Measurements from ENCODE around the gene HTR2A.

Gene HTR2A

GRCh38 chr13:46894568-46894967, 2.3 kb downstream of the HTR2A start:
- H3K4me3 ChIP-seq (ENCODE audit: insufficient read depth, low read length, poor library complexity, severe bottlenecking): no peak overlapping the region
- H3K9ac ChIP-seq (ENCODE audit: low read length): no peak overlapping the region
- H3K36me3 ChIP-seq (ENCODE audit: low read length): no peaks in the 10 kb centered on the region
- H3K9me2 ChIP-seq (replicated peaks; ENCODE audit: insufficient read depth, low read length): no peaks in the 10 kb centered on the region
- H2AFZ ChIP-seq (ENCODE audit: low read depth, low read length, severe bottlenecking): no peak overlapping the region
- no peaks in the 10 kb centered on the region for H3K9me3 ChIP-seq (ENCODE audit: insufficient read depth, low read length)
- H3K4me2 ChIP-seq (ENCODE audit: low read depth, low read length, poor library complexity, severe bottlenecking): peak overlapping the region; percentile 53
- no peak overlapping the region for H3K27ac ChIP-seq (ENCODE audit: low read depth, low read length)
- H3K27me3 ChIP-seq (ENCODE audit: low read length): no peaks in the 10 kb centered on the region
- TF ChIP-seq CTCF (IDR thresholded peaks at IDR 0.05; ENCODE audit: insufficient read depth, low read length, poor library complexity, severe bottlenecking) (no peak), EZH2phosphoT487 (conservative IDR thresholded peaks at IDR 0.05; ENCODE audit: low read length) (no peak)
- no peaks in the 10 kb centered on the region for H3K79me2 ChIP-seq (ENCODE audit: insufficient read depth, low read length)
- no peaks in the 10 kb centered on the region for H3F3A ChIP-seq (ENCODE audit: insufficient read depth)
- no peaks in the 10 kb centered on the region for H4K20me1 ChIP-seq (ENCODE audit: low read depth, low read length)

- Histone ChIP-seq H3K27me3 (ENCODE audit: low read length) (no peaks in the 10 kb centered on the region), H3K4me2 (ENCODE audit: low read depth, low read length, poor library complexity, severe bottlenecking) (peak overlapping the region; percentile 53), H3K9me3 (ENCODE audit: insufficient read depth, low read length) (no peaks in the 10 kb centered on the region), H3K4me3 (ENCODE audit: insufficient read depth, low read length, poor library complexity, severe bottlenecking) (peak overlapping the region; percentile 32), H2AFZ (ENCODE audit: low read depth, low read length, severe bottlenecking) (peak overlapping the region; percentile 63), H3K36me3 (ENCODE audit: low read length) (no peaks in the 10 kb centered on the region), H3K27ac (ENCODE audit: low read depth, low read length) (no peak overlapping the region), H3F3A (ENCODE audit: insufficient read depth) (no peaks in the 10 kb centered on the region), H3K79me2 (ENCODE audit: insufficient read depth, low read length) (no peaks in the 10 kb centered on the region), H4K20me1 (ENCODE audit: low read depth, low read length) (no peaks in the 10 kb centered on the region), H3K9ac (ENCODE audit: low read length) (no peak overlapping the region), H3K9me2 (replicated peaks; ENCODE audit: insufficient read depth, low read length) (no peaks in the 10 kb centered on the region)
- TF ChIP-seq CTCF (IDR thresholded peaks at IDR 0.05; ENCODE audit: insufficient read depth, low read length, poor library complexity, severe bottlenecking): peak; percentile 90
- TF ChIP-seq EZH2phosphoT487 (conservative IDR thresholded peaks at IDR 0.05; ENCODE audit: low read length): no peak
Observed at GRCh38 chr13:46893798-46894560, 2.9 kb downstream of the HTR2A start.

- Histone ChIP-seq H3K4me2 (ENCODE audit: low read depth, low read length, poor library complexity, severe bottlenecking) (peak overlapping the region; percentile 53), H3K27me3 (ENCODE audit: low read length) (no peaks in the 10 kb centered on the region), H3K27ac (ENCODE audit: low read depth, low read length) (no peak overlapping the region), H3K9me3 (ENCODE audit: insufficient read depth, low read length) (no peaks in the 10 kb centered on the region), H2AFZ (ENCODE audit: low read depth, low read length, severe bottlenecking) (no peak overlapping the region), H3K4me3 (ENCODE audit: insufficient read depth, low read length, poor library complexity, severe bottlenecking) (no peak overlapping the region), H3K36me3 (ENCODE audit: low read length) (no peaks in the 10 kb centered on the region), H3K9ac (ENCODE audit: low read length) (no peak overlapping the region), H4K20me1 (ENCODE audit: low read depth, low read length) (no peaks in the 10 kb centered on the region), H3K79me2 (ENCODE audit: insufficient read depth, low read length) (no peaks in the 10 kb centered on the region), H3K9me2 (replicated peaks; ENCODE audit: insufficient read depth, low read length) (no peaks in the 10 kb centered on the region), H3F3A (ENCODE audit: insufficient read depth) (no peaks in the 10 kb centered on the region)
- no peak for TF ChIP-seq EZH2phosphoT487 (conservative IDR thresholded peaks at IDR 0.05; ENCODE audit: low read length)
- TF ChIP-seq CTCF (IDR thresholded peaks at IDR 0.05; ENCODE audit: insufficient read depth, low read length, poor library complexity, severe bottlenecking): no peak
Observed at GRCh38 chr13:46893221-46893740, 3.6 kb downstream of the HTR2A start.

All from SU-DHL-6 (cell line).